Measurements from ENCODE around the gene DLG4.
"Not testable (repeated sequence)": the region's sequence is repeated elsewhere in the genome, so short reads cannot be mapped to it uniquely, and the experiment has no call there.

DLG4 gene

GRCh38 chr17:7211491-7212273, 8.0 kb downstream of the DLG4 start:
- DNase-seq, result no peak

GRCh38 chr17:7208754-7209460, 10.7 kb downstream of the DLG4 start:
- DNase-seq, result no peak

- no peak for DNase-seq
These were observed 11.5 kb downstream of the DLG4 start for GRCh38 chr17:7208027-7208571.

GRCh38 chr17:7207120-7208001, 12.3 kb downstream of the DLG4 start:
- DNase-seq, result no peak

GRCh38 chr17:7205561-7205960, 14.1 kb downstream of the DLG4 start:
- DNase-seq, result no peak

GRCh38 chr17:7204828-7205461, 14.7 kb downstream of the DLG4 start:
- DNase-seq, result peak; percentile 88

GRCh38 chr17:7204336-7204735, 15.3 kb downstream of the DLG4 start:
- DNase-seq, result no peak

- no peak for DNase-seq
These were observed 16.2 kb downstream of the DLG4 start for GRCh38 chr17:7203391-7203790.

- no peak for DNase-seq
These were observed 22.8 kb downstream of the DLG4 start for GRCh38 chr17:7196651-7197401.

- DNase-seq, result no peak
These were observed 23.7 kb downstream of the DLG4 start for GRCh38 chr17:7195971-7196370.

- DNase-seq, result no peak
These were observed 27.2 kb downstream of the DLG4 start for GRCh38 chr17:7192271-7192937.

- DNase-seq, result no peak
These were observed 27.9 kb downstream of the DLG4 start for GRCh38 chr17:7191571-7192270.

- DNase-seq, result no peak
These were observed 28.6 kb downstream of the DLG4 start for GRCh38 chr17:7191069-7191468.

- DNase-seq, result no peak
These were observed 29.2 kb downstream of the DLG4 start for GRCh38 chr17:7190276-7190917.

GRCh38 chr17:7186241-7186640, 33.4 kb downstream of the DLG4 start:
- no peak for DNase-seq

- no peak for DNase-seq
These were observed 35.0 kb downstream of the DLG4 start for GRCh38 chr17:7184647-7185046.

GRCh38 chr17:7184091-7184488, 35.5 kb downstream of the DLG4 start:
- no peak for DNase-seq

GRCh38 chr17:7183433-7184090, 36.1 kb downstream of the DLG4 start:
- DNase-seq, result no peak

GRCh38 chr17:7182101-7182500, 37.5 kb downstream of the DLG4 start:
- not testable (repeated sequence) for DNase-seq
